GM21619 (cell line): Measurements from ENCODE around the gene NTF4.
"Not testable (repeated sequence)": the region's sequence is repeated elsewhere in the genome, so short reads cannot be mapped to it uniquely, and the experiment has no call there.

Experiments used
- ATAC-seq: cut with Tn5 transposase; IDR thresholded peaks from one replicate; pipeline ENCODE4 v1.9.1; 2021; ENCODE audit not compliant: unreplicated experiment

NTF4 gene

DNA sequence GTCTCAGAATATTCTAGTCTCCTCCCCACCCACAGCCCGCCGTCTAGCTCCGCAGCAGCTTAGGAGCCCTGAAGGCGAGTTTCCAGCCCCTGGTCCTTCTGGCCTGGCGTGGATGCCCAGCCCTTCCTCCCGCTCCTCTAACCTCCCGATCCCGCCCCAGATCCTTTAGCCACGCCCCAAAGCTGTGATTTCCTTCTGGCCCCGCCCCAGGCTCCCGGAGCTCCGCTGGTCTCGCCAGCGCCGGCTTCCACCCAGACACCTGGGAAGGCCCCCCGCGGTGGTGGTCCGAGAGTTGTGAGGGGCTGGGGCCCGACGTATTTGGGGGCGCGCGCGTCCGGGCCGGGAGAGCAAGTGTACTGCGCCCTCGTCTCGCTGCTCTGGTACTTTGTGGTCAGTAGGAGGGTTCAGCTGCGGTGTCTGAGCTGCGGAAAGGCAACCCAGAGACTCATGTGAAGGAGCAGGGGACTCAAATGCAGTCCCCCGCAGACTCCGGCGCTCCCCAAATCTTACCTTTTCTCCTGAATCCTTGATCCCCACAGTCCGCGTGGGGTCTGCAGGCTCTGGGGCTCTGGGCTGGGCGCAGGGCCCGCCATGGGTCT, 6.9 kb downstream of the NTF4 start, which contains the start of gene CGB7:
Gene CGB7 (minus strand): TSS at position 114 of the 599 bp plus-strand sequence. CDS start 2,374 bp downstream, outside the sequence.
- no peak for ATAC-seq

DNA sequence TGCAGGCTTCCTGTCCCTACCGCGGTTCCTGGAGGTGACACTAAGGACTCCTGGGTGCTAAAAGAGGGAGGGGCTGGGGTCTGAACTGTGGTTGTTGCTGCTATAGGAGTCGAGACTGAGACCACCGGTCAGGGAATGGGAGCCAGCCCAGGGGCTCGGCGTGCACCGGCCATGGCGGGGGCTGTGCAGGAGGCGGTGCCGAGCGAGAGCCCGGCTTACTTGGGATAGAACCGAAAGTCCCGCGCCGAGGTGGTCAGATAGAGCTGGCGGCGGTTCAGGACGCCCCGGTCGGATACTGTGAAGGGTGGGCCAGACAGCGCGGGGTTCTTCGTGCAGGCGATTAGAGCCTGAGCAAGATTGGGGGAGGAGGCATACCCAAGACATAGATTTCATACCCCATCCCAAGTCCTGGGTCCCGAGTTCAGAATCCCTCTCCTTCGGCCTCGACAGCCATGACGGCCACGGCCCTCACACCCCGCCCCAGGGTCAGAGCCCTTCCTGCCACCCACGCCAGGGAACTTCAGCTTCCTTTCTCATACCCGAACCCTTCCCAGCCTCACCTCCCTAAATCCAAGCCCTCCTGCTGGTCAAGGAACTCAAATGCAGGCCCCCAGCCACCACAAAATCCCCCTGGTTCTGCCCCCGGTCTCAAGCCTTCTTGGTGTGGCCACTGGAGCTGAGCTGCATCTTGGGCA, 7.6 kb downstream of the NTF4 start:
- not testable (repeated sequence) for ATAC-seq

DNA sequence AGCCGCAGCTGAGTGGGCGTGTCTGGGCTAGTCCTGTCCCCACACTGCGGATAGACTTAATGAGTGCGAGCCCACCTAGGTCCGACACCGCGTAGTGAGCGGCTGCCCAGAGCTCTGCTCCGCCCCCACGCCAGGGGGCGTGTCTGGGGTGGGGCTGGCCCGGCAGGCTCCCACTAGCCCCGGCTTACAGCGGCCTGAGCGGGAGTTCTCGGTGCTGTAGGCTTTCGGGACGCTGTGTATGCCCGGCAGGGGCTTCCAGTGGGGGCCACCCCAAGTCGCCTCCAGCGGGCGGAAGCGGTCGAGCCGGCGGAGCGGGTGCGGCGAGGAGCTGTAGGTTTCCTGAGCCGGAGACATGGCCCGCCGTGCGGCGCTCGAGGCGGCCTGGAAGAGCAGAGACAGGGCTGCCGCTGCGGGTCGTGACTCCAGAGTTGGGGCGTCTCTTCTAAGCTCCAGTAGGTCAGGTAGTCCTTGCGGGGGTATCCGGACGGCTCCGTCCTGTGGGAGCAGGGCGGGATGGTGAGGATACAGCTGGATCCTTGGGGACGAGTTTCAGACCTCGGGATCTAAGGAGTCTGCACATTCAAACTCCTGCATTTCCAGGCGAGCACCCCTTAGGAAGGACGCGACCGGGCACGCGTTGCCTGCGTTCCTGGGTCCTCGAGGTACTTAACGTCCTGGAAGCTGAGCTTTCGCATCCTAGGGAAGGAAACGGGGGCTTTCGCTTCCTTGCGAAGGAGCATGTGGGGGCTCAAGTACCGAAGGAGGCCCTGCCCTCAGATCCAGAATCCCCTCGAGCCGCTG, 8.3 kb downstream of the NTF4 start:
- peak; percentile 47 for ATAC-seq

DNA sequence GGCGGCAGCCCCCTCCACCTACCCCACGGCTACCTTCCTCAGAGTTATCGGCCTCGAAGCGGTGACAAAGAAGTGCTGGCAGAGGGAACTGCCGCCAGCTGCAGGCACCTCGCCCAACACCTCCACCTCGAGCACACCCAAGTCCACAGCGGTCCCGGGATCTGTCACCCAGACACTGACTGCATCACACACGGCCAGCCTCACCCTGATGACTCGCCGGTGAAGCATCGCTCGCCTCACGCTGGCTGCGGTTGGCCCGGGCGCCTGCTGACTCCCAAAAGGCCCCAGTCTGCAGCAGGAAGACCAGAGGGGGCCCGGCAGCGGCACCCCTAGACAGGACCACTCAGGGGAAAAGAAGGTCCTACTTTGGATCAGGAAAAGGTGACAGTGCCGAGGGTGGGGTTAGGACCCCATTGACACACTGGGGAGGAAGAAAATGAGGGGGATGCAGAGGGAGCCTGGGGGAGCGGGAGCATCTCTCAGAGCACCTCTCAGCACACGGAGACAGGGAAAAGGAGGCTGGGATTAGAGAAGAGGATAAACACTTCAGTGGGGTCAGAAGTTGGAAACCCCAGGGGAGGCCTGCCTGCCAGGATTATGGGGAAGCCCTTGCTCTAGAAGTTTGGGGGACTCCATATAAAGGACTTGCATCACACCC, 14.1 kb downstream of the NTF4 start:
- ATAC-seq = not testable (repeated sequence)

DNA sequence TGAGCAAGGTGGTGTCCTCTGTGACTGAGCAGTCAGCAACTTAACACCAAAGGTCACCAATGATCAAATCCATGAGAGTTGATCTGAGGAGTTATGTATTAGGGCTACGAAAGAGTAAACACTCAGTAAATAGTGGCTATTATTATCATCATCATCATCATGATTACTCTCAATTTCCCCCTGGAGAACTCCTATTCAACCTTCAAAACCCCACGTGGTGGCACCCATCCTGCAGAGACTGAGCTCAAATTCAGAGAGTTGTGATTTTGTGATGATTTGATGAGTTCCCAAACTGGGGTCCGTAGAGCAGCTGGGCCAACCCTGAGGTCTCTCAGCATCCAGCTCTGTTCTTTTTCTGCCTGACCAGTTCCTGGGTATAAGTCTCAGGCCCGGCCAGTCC, 14.8 kb downstream of the NTF4 start:
- not testable (repeated sequence) for ATAC-seq

DNA sequence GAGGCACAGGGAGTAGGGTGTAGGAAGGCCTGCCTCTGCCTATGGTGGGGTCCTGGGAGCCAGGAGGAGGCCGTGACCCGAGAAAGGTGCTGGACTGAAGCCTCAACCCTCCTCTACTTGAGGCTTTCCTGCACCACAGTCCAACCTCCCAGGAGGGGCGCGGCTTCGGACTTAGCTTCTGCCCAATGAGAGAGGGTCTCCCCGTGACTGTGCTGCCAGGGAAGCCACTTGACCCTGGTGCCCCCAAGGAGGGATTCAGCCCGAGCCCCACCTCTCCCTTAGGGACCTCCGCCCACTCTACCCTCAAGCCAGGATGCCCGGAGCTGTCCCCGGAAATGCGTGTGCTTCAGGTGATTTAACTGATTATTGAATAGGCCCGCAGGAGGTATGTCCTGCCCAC, 15.6 kb downstream of the NTF4 start, which contains the start of gene CGB8:
Gene CGB8 (minus strand): TSS at position 101 of the 400 bp plus-strand sequence. CDS start 372 bp downstream, outside the sequence.
- not testable (repeated sequence) for ATAC-seq

DNA sequence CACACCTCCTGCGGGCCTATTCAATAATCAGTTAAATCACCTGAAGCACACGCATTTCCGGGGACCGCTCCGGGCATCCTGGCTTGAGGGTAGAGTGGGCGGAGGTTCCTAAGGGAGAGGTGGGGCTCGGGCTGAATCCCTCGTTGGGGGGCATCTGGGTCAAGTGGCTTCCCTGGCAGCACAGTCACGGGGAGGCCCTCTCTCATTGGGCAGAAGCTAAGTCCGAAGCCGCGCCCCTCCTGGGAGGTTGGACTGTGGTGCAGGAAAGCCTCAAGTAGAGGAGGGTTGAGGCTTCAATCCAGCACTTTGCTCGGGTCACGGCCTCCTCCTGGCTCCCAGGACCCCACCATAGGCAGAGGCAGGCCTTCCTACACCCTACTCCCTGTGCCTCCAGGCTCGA, 21.1 kb downstream of the NTF4 start, which contains the start of gene CGB5:
Gene CGB5 (plus strand): TSS at position 301 of the 400 bp plus-strand sequence. CDS start 362 bp downstream, outside the sequence.
- not testable (repeated sequence) for ATAC-seq

DNA sequence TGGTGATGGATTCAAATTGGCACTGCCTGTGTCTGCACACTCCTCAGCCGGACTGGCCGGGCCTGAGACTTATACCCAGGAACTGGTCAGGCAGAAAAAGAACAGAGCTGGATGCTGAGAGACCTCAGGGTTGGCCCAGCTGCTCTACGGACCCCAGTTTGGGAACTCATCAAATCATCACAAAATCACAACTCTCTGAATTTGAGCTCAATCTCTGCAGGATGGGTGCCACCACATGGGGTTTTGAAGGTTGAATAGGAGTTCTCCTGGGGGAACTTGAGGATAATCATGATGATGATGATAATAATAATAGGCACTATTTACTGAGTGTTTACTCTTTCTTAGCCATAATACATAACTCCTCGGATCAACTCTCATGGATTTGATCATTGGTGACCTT, 22.0 kb downstream of the NTF4 start:
- ATAC-seq = not testable (repeated sequence)

DNA sequence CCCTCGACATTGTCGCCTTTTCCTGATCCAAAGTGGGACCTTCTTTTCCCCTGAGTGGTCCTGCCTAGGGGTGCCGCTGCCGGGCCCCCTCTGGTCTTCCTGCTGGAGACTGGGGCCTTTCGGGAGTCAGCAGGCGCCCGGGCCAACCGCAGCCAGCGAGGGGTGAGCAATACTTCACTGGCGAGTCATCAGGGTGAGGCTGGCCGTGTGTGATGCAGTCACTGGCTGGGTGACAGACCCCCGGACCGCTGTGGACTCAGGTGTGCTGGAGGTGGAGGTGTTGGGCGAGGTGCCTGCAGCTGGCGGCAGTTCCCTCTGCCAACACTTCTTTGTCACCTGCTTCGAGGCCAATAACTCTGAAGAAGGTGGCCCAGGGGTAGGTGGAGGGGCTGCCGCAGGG, 22.4 kb downstream of the NTF4 start:
- ATAC-seq = no peak

DNA sequence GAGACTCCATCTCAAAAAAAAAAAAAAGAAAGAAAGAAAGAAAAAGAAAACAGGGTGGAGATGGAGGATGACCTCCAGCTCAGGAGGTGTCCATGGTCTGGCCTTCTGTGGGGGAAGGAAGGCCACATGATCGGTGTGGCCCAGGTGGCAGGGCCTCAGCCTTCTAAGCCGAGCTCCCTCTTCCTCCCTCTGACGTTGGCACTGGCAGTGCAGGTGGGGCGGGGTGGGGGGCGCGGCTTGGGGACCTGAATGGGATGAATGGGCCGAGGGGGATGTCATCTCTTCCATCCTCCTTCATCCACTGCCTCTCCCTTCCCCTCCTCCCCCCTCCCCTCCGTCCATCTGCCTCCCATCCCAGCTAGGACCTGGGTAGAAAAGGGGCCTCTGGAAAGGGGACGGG, 24.9 kb downstream of the NTF4 start:
- ATAC-seq = not testable (repeated sequence)

DNA sequence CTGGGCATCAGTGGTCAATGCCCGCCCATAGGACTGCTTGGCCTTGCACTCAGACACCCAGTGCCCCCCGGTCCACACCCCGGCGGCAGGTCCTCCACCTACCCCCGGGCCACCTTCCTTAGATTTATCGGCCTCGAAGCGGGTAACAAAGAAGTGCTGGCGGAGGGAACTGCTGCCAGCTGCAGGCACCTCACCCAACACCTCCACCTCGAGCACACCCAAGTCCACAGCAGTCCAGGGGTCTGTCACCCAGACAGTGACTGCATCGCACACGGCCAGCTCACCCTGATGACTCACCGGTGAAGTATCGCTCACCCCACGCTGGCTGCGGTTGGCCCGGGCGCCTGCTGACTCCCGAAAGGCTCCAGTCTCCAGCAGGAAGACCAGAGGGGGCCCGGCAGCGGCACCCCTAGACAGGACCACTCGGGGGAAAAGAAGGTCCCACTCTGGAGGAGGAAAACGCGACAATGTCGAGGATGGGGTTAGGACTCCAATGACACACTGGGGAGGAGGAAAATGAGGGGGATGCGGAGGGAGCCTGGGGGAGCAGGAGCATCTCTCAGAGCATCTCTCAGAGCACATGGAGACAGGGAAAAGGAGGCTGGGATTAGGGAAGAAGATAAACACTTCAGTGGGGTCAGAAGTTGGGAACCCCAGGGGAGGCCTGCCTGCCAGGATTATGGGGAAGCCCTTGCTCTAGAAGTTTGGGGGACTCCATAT, 25.9 kb downstream of the NTF4 start:
- ATAC-seq = not testable (repeated sequence)

DNA sequence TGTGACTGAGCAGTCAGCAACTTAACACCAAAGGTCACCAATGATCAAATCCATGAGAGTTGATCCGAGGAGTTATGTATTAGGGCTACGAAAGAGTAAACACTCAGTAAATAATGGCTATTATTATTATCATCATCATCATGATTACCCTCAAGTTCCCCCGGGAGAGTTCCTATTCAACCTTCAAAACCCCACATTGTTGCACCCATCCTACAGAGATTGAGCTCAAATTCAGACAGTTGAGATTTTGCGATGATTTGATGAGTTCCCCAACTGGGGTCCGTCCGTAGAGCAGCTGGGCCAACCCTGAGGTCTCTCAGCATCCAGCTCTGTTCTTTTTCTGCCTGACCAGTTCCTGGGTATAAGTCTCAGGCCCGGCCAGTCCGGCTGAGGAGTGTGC, 26.5 kb downstream of the NTF4 start:
- not testable (repeated sequence) for ATAC-seq

DNA sequence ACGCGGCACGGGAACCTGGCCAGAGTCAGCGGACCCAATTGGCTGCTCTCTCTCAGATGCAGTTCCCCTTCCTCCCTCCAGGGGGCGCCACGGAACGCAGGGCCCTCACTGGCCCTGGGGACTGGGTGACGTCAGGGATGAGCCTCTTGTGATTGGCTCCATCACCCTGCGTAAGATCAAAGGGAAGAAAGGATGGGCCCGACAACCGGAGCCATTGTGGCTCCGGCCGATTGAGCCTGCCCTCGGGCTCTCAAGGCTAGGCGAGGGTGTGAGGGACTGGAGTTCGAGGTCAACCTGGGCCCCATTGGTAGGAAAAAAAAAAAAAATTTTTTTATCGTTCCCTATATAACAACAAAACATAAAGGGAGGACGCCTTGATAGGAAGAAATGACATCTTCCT, 27.8 kb downstream of the NTF4 start, which contains the start of gene CGB1:
Gene CGB1 (minus strand): TSS at position 81 of the 400 bp plus-strand sequence. CDS start 184 bp downstream, outside the sequence.
- ATAC-seq = not testable (repeated sequence)

DNA sequence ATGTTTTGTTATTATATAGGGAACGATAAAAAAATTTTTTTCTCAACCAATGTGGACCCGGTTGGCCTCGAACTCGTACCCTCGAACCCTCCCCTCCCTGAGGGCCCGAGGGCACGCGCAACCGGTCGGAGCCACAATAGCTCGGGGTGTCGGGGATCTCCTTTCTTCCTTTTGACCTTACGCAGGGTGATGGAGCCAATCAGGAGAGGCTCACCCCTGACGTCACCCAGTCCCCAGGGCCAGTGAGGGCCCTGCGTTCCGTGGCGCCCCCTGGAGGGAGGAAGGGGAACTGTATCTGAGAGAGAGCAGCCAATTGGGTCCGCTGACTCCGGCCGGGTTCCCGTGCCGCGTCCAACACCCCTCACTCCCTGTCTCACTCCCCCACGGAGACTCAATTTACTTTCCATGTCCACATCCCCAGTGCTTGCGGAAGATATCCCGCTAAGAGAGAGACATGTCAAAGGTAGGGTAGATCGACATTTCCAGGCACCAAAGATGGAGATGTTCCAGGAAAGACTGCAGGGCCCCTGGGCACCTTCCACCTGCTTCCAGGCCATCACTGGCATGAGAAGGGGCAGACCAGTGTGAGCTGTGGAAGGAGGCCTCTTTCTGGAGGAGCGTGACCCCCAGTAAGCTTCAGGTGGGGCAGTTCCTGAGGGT, 32.8 kb downstream of the NTF4 start, which contains the start of gene CGB2:
Gene CGB2 (plus strand): TSS at position 249 of the 660 bp plus-strand sequence. CDS start 206 bp downstream, at position 455.
- ATAC-seq = not testable (repeated sequence)

DNA sequence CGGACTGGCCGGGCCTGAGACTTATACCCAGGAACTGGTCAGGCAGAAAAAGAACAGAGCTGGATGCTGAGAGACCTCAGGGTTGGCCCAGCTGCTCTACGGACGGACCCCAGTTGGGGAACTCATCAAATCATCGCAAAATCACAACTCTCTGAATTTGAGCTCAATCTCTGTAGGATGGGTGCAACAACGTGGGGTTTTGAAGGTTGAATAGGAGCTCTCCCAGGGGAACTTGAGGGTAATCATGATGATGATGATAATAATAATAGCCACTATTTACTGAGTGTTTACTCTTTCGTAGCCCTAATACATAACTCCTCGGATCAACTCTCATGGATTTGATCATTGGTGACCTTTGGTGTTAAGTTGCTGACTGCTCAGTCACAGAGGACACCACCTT, 34.3 kb downstream of the NTF4 start:
- not testable (repeated sequence) for ATAC-seq

DNA sequence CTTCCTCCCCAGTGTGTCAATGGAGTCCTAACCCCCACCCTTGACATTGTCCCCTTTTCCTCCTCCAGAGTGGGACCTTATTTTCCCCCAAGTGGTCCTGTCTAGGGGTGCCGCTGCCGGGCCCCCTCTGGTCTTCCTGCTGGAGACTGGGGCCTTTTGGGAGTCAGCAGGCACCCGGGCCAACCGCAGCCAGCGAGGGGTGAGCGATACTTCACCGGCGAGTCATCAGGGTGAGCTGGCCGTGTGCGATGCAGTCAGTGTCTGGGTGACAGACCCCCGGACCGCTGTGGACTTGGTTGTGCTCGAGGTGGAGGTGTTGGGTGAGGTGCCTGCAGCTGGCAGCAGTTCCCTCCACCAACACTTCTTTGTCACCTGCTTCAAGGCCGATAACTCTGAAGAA, 34.9 kb downstream of the NTF4 start:
- not testable (repeated sequence) for ATAC-seq

DNA sequence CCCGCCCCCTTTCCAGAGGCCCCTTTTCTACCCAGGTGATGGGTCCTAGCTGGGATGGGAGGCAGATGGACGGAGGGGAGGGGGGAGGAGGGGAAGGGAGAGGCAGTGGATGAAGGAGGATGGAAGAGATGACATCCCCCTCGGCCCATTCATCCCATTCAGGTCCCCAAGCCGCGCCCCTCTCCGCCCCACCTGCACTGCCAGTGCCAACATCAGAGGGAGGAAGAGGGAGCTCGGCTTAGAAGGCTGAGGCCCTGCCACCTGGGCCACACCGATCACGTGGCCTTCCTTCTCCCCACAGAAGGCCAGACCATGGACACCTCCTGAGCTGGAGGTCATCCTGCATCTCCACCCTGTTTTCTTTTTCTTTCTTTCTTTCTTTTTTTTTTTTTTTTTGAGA, 35.9 kb downstream of the NTF4 start:
- not testable (repeated sequence) for ATAC-seq

DNA sequence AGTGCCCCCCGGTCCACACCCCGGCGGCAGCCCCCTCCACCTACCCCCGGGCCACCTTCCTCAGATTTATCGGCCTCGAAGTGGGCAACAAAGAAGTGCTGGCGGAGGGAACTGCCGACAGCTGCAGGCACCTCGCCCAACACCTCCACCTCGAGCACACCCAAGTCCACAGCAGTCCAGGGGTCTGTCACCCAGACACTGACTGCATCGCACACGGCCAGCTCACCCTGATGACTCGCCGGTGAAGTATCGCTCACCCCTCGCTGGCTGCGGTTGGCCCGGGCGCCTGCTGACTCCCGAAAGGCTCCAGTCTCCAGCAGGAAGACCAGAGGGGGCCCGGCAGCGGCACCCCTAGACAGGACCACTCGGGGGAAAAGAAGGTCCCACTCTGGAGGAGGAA, 39.0 kb downstream of the NTF4 start:
- ATAC-seq = not testable (repeated sequence)

DNA sequence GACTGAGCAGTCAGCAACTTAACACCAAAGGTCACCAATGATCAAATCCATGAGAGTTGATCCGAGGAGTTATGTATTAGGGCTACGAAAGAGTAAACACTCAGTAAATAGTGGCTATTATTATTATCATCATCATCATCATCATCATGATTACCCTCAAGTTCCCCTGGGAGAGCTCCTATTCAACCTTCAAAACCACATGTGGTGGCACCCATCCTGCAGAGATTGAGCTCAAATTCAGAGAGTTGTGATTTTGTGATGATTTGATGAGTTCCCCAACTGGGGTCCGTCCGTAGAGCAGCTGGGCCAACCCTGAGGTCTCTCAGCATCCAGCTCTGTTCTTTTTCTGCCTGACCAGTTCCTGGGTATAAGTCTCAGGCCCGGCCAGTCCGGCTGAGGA, 39.5 kb downstream of the NTF4 start:
- ATAC-seq = not testable (repeated sequence)
